K562 treated with DMSO at 1 percent for 24 hours (cell line): ENCODE data around the gene BAHCC1. TPM values are rescaled to one million over a fixed set of nuclear protein-coding genes. Genes with fewer than 3 reads are reported as not detected.

Source experiments
- total RNA-seq: library from RNA; unstranded; fragments of 300-600 nt; gene quantifications from 2 replicates; pipeline ENCODE4 v1.2.3, GENCODE V29; 2022; ENCODE audit warnings: low read depth; ENCODE audit not compliant: insufficient read depth

BAHCC1 gene
- total RNA-seq: 7.7 and 8.3 TPM in 2 replicates

GRCh38 chr17:81394921-81395599 lies at the start of gene BAHCC1:
BAHCC1 (plus strand) TSS chr17:81395457; CDS start chr17:81399740, 4,283 bp downstream.

GRCh38 chr17:81512562-81513371 lies 117.5 kb downstream of the BAHCC1 start, which contains the start of gene ACTG1:
ACTG1 (minus strand) TSS chr17:81512799; CDS start chr17:81512354, 445 bp downstream.

Other genes with a start within 250 kb of the BAHCC1 start
- not detected in 2 replicates for gene PVALEF, start 229.9 kb upstream of the BAHCC1 start, total RNA-seq
- gene AATK, start 229.2 kb upstream of the BAHCC1 start, total RNA-seq: 0.16 TPM in 1 of 2 replicates, not detected in the other
- gene CEP131, start 172.5 kb upstream of the BAHCC1 start, total RNA-seq: 34.5 and 37.9 TPM in 2 replicates
- gene TEPSIN, start 156.4 kb upstream of the BAHCC1 start, total RNA-seq: 25.8 and 27.1 TPM in 2 replicates
- gene NDUFAF8, start 156.1 kb upstream of the BAHCC1 start, total RNA-seq: 66.8 and 71.4 TPM in 2 replicates
- 106 and 116 TPM in 2 replicates for gene SLC38A10, start 100.2 kb upstream of the BAHCC1 start, total RNA-seq
- gene ACTG1, start 117.3 kb downstream of the BAHCC1 start, total RNA-seq: 1,611 and 1,834 TPM in 2 replicates
- gene FSCN2, start 132.9 kb downstream of the BAHCC1 start, total RNA-seq: 0.32 TPM in 1 of 2 replicates, not detected in the other
- 25.2 and 31.7 TPM in 2 replicates for gene FAAP100, start 156.9 kb downstream of the BAHCC1 start, total RNA-seq
- gene NPLOC4, start 241.7 kb downstream of the BAHCC1 start, total RNA-seq: 121 and 124 TPM in 2 replicates
- 0.95 and 1.4 TPM in 2 replicates for gene TSPAN10, start 241.7 kb downstream of the BAHCC1 start, total RNA-seq